IPS-15b (cell line): ENCODE results near the gene VSIR.

Experiments used
- H3K27me3 ChIP-seq: one replicate; pipeline ENCODE4 v1.6.1; 2013; ENCODE audit warnings: low read length; ENCODE audit not compliant: control insufficient read depth, insufficient read depth
- H3K36me3 ChIP-seq: one replicate; pipeline ENCODE4 v1.6.1; 2013; ENCODE audit warnings: low read length; ENCODE audit not compliant: control insufficient read depth, insufficient read depth
- H3K4me1 ChIP-seq: one replicate; pipeline ENCODE4 v1.6.1; 2013; ENCODE audit warnings: mild to moderate bottlenecking, low read length; ENCODE audit not compliant: control insufficient read depth, insufficient read depth
- H3K4me3 ChIP-seq: one replicate; pipeline ENCODE4 v1.5.1; 2013; ENCODE audit warnings: low read depth, low read length
- H3K9ac ChIP-seq: one replicate; pipeline ENCODE4 v1.6.1; 2013; ENCODE audit warnings: low read depth, mild to moderate bottlenecking, low read length
- H3K9me3 ChIP-seq: one replicate; pipeline ENCODE4 v1.6.1; 2013; ENCODE audit warnings: mild to moderate bottlenecking, low read length; ENCODE audit not compliant: control insufficient read depth, insufficient read depth

The VSIR gene

DNA sequence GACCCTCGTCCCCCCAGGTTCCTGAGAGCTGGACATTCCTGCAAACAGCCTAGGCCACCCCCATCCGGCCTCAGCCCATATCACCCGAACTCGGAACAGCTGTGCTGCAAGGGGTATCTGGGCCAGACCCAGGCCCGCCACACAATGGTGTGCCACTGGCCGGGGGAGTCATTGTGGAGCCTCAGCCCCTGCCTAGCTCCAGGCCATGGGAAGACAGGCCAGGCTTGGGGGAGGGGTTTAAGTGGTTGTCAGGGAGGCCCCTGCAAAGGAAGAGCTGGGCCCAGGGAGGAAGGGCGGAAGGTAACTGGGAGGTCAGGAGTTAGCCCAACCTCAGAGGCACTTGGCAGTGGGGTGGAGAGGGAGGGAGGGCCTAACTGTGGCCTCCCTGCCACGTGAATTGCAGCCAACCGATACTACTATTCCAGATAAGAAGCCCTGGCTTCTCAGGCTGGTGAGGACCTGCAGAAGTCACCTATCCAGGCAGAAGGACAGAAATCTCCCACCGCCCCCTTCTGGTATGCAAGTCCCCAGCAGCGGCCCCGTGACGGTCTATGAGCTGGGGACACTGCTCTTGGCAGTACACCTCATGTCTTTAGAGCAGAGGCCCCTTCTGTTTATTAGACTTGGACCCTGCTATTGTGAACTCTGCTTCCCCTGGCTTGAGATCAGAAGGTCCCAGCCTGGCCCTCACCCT lies 26.8 kb downstream of the VSIR start:
- H3K9me3 ChIP-seq, result no peaks in the 10 kb centered on the region
- H3K9ac ChIP-seq, result no peak overlapping the region
- H3K36me3 ChIP-seq, result no peaks in the 10 kb centered on the region
- no peak overlapping the region for H3K4me3 ChIP-seq
- H3K27me3 ChIP-seq, result no peaks in the 10 kb centered on the region
- H3K4me1 ChIP-seq, result no peaks in the 10 kb centered on the region

DNA sequence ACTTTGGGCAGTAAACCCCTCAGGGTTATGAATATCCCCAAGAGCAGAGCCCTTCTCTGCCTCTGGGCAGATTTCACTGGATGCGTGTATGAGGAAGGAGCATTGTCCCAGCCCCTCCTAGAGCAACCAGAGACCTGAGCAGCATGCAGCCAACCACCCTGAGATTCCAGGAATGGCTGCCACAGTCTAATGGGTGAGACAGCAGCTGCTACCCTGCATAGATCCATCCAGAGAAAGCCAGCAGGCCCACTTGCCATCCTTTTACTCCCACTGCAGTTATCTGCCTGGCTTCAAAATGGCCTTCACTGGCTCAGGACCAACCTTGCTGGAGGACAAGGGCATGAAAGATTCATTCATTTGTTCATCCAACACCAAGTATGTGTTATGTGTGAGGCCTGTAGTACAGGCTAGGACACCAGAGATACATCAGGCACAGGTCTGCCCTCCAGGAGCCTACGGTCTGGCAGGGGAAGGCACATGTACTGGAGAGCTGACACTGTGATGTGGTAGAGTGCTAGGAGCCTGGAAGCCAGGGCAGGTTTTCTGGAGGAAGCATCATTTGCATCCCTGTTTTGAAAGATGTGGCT lies 27.6 kb downstream of the VSIR start:
- Histone ChIP-seq H3K36me3 (no peaks in the 10 kb centered on the region), H3K9ac (no peak overlapping the region), H3K4me3 (no peak overlapping the region), H3K4me1 (no peaks in the 10 kb centered on the region), H3K27me3 (no peaks in the 10 kb centered on the region), H3K9me3 (no peaks in the 10 kb centered on the region)

DNA sequence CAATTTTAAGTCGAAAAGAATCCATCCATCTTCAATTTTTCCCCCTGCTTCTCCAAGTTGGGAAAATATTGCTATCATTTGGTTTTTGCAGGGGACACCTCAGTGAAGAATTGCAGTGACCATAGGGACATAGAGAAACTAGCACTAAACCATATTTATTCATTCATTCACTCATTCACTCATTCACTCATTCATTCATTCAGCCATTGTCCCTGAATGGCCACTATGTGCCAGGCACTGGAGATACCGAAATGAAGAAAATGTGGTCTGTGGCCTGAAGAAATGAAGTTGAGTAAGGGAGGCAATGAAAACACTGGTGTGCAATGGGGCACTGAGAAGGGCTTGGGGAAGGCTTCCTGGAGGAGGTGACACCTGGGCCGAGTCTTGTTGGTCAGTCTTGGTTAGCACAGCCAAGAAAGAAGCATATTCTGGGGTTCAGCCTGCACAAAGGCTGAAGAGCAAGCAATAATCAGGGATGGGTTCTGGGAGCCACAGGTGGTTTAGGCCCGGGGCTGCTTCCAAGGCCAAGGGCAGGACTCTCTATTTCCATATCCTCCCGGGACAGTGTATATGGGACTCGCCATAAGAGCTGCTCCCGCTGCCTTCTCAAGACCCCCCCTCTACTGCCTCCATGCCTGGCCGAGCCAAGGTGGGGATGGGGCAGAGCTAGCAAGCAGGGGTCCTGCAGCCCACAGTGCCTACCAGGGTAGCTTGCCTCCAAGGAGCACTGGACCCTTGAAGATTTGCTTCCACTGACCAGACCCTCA lies 28.2 kb downstream of the VSIR start:
- H3K27me3 ChIP-seq, result no peaks in the 10 kb centered on the region
- H3K36me3 ChIP-seq, result no peaks in the 10 kb centered on the region
- no peaks in the 10 kb centered on the region for H3K4me1 ChIP-seq
- no peak overlapping the region for H3K4me3 ChIP-seq
- no peaks in the 10 kb centered on the region for H3K9me3 ChIP-seq
- no peak overlapping the region for H3K9ac ChIP-seq

DNA sequence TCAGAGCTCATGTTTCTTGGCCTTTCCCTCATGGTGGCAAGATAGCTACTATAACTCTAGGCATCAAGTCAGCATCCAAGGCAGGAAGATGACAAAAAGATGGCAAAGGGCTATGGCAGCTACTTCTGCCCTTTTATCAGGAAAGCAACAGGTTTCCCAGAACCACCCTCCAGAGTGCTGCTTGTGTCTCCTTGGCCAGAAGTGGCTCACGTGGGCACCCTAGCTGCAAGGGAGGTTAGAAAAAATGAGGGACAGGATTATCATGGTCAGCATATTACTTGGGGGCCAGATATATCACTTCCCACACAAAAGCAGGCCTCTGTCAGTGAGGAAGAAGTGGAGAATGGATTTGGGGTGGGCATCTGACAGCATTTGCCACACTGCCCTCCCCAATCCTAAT lies 29.5 kb downstream of the VSIR start:
- H3K9ac ChIP-seq, result no peak overlapping the region
- no peak overlapping the region for H3K4me3 ChIP-seq
- no peaks in the 10 kb centered on the region for H3K4me1 ChIP-seq
- H3K27me3 ChIP-seq, result no peaks in the 10 kb centered on the region
- no peaks in the 10 kb centered on the region for H3K36me3 ChIP-seq
- H3K9me3 ChIP-seq, result no peaks in the 10 kb centered on the region

DNA sequence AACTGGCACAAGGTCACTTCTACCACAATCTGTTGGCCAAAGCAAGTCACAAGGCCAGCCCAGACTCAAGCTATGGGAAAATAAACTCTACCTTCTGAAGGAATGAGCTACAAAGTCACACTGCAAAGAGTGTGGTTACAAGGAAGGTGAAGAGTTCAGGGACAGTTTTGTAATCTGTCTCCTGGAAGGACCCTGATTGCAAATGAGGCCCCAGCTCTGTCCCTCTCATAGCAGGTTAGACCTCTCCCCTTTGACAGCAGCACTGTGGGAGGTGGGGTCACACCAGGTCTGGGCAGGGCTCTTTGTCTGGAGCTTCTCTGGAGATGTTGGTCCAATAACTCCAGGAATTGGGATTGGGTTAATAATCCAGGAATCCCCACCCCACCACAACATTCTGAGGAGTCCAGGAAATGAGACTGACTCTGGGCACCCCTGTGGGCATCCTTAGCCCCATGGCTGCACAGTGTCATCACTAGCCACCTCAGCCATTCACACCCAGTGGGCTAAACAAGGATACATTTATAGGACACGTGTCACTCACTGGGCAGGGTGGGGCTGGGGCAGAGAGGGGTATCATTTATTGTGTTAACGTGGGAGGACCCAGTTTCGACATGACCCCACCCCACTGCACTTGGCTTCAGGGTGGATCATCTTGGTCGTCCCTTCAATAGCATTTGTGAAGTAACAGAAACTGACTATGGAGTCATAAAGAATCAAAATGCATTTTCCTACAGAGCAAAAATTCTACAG lies 30.1 kb downstream of the VSIR start:
- Histone ChIP-seq H3K9me3 (no peaks in the 10 kb centered on the region), H3K9ac (no peak overlapping the region), H3K4me3 (no peak overlapping the region), H3K4me1 (no peaks in the 10 kb centered on the region), H3K27me3 (no peaks in the 10 kb centered on the region), H3K36me3 (no peaks in the 10 kb centered on the region)

DNA sequence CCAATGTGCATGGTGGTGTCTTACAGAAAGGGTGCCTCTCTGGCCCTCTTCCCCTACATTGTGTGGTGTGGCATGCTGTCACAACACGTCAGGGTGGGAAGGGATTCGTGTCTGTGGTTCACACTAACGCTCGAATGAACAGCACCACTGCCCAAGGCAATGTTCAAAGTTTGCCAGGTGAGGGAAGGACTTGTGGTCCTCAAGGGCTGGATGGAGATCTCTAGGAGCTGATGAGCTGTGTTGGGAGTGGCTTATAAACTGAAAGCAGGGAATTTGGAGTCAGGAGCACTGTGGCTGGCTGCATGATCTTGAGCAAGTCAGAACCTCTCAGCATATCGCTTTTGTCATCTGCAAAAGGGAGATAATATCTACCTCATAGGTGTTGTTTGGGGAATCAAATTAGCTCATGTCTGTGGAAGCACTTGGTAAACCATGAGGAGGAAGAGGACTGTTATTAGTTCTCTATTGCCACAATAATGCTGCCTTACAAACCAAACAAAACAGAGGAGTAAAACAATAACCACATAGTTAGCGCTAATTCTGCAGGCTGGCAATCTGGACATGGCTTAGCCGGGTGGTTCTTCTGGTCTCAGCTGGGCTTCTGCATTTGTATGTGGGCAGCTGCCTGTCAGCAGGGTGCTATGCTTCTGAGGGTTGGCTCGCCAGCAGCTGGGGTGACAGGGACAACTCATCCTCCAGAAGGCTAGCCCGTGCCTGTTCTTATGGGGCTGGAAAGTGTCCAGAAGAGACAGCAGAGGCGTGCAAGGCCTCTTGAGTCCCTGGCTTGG lies 30.8 kb downstream of the VSIR start:
- no peaks in the 10 kb centered on the region for H3K36me3 ChIP-seq
- H3K4me1 ChIP-seq, result no peaks in the 10 kb centered on the region
- no peaks in the 10 kb centered on the region for H3K27me3 ChIP-seq
- no peak overlapping the region for H3K9ac ChIP-seq
- no peaks in the 10 kb centered on the region for H3K9me3 ChIP-seq
- no peak overlapping the region for H3K4me3 ChIP-seq

DNA sequence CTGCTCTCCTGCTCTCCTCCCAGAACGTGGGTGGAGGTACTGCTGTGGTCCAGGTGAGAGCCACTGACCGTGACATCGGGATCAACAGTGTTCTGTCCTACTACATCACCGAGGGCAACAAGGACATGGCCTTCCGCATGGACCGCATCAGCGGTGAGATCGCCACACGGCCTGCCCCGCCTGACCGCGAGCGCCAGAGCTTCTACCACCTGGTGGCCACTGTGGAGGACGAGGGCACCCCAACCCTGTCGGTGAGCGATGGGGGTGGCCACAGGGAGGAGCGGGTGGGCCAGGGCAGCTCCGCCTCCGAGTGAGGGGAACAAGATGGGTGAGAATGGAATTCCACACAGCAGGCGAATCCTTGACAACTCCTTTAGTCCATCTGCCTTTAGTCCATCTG lies 31.6 kb downstream of the VSIR start:
- no peaks in the 10 kb centered on the region for H3K36me3 ChIP-seq
- no peak overlapping the region for H3K4me3 ChIP-seq
- H3K9ac ChIP-seq, result no peak overlapping the region
- H3K27me3 ChIP-seq, result no peaks in the 10 kb centered on the region
- H3K4me1 ChIP-seq, result no peaks in the 10 kb centered on the region
- no peaks in the 10 kb centered on the region for H3K9me3 ChIP-seq

DNA sequence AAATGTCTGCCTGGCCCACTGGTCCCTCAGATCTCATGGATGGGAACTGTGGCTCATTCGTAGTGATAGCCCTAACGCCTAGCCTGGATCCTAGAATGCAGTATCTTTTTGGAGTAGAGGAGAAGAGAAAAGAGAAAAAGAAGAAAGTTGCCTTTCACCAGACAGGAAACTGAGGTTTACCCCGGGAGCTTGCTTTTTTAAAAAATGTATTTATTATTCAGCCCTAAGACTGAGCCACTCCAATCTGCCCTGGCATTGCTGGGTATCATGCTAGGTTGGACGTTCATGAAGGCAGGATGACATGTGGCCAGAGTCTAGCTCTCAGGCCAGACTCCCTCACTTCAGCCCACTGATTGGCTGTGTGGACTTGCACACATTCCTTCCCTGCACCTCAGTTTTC lies 32.3 kb downstream of the VSIR start:
- Histone ChIP-seq H3K9ac (no peak overlapping the region), H3K9me3 (no peaks in the 10 kb centered on the region), H3K4me3 (no peak overlapping the region), H3K4me1 (no peaks in the 10 kb centered on the region), H3K36me3 (no peaks in the 10 kb centered on the region), H3K27me3 (no peaks in the 10 kb centered on the region)

DNA sequence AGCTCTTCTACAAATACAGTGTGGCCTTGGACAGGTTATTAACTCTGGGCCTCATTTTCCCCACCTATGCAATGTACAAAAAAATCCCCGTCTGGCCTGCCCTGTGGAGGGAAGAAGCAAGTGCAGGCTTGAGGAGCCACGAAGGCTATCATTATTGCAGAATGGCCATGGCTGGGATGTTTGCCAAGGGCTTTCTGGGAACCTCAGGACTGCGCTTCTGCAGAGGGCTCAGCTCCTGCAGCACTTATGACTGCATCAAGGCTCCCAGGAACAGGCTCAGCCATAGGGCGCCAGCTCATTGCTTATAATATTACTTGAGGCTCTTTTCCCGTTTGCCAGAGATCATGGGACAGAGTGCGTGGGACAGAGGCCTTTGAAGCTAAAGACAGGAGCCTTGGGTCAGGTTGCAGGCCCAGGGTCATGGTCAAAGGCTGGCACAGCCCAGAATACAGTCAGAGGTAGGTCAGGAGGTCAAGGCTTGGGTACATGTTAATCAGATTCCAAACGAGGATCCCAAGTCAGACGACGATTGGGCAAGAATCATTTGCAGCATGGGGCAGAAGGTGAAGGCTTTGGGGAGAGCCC lies 33.2 kb downstream of the VSIR start:
- no peak overlapping the region for H3K4me3 ChIP-seq
- H3K27me3 ChIP-seq, result no peaks in the 10 kb centered on the region
- no peaks in the 10 kb centered on the region for H3K36me3 ChIP-seq
- no peaks in the 10 kb centered on the region for H3K9me3 ChIP-seq
- no peak overlapping the region for H3K9ac ChIP-seq
- H3K4me1 ChIP-seq, result no peaks in the 10 kb centered on the region

DNA sequence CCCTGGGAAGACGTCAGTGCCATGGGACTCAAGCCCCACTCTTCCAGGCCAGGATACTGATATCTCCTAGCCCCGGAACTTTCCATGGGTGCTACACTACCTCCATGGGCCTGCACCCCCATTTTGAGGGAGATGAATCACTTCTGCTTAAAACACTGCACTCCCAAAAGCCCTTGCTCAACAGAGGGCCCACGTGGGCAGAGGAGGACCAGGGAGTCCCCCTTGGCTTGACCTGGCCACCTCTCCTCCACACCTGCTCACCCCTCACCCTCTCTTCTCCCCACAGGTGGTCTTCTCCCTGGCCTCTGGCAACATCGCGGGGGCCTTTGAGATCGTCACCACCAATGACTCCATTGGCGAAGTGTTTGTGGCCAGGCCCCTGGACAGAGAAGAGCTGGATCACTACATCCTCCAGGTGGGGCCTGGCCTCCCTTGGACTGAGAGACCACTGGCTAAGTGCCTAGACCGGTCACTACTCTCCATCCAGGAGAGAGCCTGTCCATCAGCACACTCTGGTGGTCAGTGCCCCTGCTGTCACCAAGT lies 33.9 kb downstream of the VSIR start:
- Histone ChIP-seq H3K9me3 (no peaks in the 10 kb centered on the region), H3K4me3 (no peak overlapping the region), H3K4me1 (no peaks in the 10 kb centered on the region), H3K27me3 (no peaks in the 10 kb centered on the region), H3K9ac (no peak overlapping the region), H3K36me3 (no peaks in the 10 kb centered on the region)

DNA sequence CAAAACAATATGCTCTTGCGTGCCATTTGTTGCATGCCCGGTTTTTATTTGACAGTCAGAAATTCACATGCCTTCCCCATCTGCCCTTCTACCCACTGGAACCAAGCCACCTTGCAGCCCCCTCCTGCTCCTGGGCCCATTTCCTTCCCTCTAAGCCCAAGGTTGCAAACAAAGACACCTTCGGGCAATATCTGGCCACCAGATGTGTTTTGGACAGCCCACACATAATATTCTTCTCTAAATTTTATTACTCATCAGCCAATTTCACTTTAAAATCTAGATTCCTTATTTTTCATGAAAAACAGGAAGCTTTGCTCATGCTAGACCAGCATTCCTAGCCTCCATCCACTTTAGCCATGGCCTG lies 35.5 kb downstream of the VSIR start:
- no peaks in the 10 kb centered on the region for H3K27me3 ChIP-seq
- no peak overlapping the region for H3K4me3 ChIP-seq
- no peaks in the 10 kb centered on the region for H3K36me3 ChIP-seq
- H3K4me1 ChIP-seq, result no peaks in the 10 kb centered on the region
- no peaks in the 10 kb centered on the region for H3K9me3 ChIP-seq
- no peak overlapping the region for H3K9ac ChIP-seq
